ENCODE measurements around the gene HBM.
"Not testable (repeated sequence)": the region's sequence is repeated elsewhere in the genome, so short reads cannot be mapped to it uniquely, and the experiment has no call there.

Gene HBM

DNA sequence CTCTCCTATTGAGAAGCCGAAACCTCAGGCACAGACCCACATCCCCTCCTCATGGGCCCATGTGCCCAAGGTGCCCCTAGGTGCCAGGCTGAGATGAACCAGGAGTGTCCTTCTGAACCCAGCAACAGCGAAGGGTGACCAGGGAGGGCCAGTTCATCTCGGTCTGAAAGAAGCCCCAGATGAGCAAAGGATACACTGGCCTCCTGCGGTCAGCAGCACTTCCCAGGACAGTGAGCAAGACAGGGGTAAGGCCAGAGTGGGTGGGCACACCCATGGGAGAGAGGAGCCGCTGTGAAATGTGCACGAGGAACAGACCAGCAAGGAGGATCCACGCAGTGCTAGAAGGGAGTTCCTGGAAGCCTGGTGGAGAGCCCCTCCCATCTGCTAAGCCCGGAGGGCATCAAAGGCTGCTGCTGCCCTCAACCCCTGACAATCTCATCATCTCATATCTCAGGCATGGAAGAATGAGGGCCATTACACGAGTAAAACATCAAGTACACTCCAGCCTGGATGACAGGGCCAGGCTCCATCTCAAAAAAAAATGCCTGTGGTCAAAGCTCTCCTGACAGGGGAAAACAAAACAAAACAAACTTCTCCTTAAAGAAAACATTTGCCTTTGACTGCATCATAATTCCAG lies 16.6 kb upstream of the HBM start (continued):
- no peak for TF ChIP-seq ARNTL (CRISPR knock-in tag; IDR thresholded peaks at IDR 0.05; ENCODE audit: borderline replicate concordance, low read depth)
- TF ChIP-seq, protein P1, sequence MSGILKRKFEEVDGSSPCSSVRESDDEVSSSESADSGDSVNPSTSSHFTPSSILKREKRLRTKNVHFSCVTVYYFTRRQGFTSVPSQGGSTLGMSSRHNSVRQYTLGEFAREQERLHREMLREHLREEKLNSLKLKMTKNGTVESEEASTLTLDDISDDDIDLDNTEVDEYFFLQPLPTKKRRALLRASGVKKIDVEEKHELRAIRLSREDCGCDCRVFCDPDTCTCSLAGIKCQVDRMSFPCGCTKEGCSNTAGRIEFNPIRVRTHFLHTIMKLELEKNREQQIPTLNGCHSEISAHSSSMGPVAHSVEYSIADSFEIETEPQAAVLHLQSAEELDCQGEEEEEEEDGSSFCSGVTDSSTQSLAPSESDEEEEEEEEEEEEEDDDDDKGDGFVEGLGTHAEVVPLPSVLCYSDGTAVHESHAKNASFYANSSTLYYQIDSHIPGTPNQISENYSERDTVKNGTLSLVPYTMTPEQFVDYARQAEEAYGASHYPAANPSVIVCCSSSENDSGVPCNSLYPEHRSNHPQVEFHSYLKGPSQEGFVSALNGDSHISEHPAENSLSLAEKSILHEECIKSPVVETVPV (CRISPR knock-in tag; IDR thresholded peaks at IDR 0.05): no peak

- TF ChIP-seq ZFP30 (CRISPR knock-in tag; IDR thresholded peaks at IDR 0.05) (no peak), PPARA (CRISPR knock-in tag; IDR thresholded peaks at IDR 0.05; ENCODE audit: borderline replicate concordance) (no peak), ARNTL (CRISPR knock-in tag; IDR thresholded peaks at IDR 0.05; ENCODE audit: borderline replicate concordance, low read depth) (no peak)
- TF ChIP-seq, protein P2, sequence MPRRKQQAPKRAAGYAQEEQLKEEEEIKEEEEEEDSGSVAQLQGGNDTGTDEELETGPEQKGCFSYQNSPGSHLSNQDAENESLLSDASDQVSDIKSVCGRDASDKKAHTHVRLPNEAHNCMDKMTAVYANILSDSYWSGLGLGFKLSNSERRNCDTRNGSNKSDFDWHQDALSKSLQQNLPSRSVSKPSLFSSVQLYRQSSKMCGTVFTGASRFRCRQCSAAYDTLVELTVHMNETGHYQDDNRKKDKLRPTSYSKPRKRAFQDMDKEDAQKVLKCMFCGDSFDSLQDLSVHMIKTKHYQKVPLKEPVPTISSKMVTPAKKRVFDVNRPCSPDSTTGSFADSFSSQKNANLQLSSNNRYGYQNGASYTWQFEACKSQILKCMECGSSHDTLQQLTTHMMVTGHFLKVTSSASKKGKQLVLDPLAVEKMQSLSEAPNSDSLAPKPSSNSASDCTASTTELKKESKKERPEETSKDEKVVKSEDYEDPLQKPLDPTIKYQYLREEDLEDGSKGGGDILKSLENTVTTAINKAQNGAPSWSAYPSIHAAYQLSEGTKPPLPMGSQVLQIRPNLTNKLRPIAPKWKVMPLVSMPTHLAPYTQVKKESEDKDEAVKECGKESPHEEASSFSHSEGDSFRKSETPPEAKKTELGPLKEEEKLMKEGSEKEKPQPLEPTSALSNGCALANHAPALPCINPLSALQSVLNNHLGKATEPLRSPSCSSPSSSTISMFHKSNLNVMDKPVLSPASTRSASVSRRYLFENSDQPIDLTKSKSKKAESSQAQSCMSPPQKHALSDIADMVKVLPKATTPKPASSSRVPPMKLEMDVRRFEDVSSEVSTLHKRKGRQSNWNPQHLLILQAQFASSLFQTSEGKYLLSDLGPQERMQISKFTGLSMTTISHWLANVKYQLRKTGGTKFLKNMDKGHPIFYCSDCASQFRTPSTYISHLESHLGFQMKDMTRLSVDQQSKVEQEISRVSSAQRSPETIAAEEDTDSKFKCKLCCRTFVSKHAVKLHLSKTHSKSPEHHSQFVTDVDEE (CRISPR knock-in tag; IDR thresholded peaks at IDR 0.05): no peak
- TF ChIP-seq, protein P3, sequence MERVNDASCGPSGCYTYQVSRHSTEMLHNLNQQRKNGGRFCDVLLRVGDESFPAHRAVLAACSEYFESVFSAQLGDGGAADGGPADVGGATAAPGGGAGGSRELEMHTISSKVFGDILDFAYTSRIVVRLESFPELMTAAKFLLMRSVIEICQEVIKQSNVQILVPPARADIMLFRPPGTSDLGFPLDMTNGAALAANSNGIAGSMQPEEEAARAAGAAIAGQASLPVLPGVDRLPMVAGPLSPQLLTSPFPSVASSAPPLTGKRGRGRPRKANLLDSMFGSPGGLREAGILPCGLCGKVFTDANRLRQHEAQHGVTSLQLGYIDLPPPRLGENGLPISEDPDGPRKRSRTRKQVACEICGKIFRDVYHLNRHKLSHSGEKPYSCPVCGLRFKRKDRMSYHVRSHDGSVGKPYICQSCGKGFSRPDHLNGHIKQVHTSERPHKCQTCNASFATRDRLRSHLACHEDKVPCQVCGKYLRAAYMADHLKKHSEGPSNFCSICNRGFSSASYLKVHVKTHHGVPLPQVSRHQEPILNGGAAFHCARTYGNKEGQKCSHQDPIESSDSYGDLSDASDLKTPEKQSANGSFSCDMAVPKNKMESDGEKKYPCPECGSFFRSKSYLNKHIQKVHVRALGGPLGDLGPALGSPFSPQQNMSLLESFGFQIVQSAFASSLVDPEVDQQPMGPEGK (CRISPR knock-in tag; IDR thresholded peaks at IDR 0.05; ENCODE audit: borderline replicate concordance): no peak
- no peak for ATAC-seq
Observed at GRCh38 chr16:152141-153128, 13.3 kb upstream of the HBM start, which contains the start of gene HBZ. TSS of gene HBZ (plus strand) at chr16:152644. CDS start at chr16:152910, 266 bp downstream.

- not testable (repeated sequence) for ATAC-seq
Observed at GRCh38 chr16:153129-153521, 12.7 kb upstream of the HBM start.

- ATAC-seq: peak; percentile 7
Observed at GRCh38 chr16:153550-154216, 12.1 kb upstream of the HBM start.

DNA sequence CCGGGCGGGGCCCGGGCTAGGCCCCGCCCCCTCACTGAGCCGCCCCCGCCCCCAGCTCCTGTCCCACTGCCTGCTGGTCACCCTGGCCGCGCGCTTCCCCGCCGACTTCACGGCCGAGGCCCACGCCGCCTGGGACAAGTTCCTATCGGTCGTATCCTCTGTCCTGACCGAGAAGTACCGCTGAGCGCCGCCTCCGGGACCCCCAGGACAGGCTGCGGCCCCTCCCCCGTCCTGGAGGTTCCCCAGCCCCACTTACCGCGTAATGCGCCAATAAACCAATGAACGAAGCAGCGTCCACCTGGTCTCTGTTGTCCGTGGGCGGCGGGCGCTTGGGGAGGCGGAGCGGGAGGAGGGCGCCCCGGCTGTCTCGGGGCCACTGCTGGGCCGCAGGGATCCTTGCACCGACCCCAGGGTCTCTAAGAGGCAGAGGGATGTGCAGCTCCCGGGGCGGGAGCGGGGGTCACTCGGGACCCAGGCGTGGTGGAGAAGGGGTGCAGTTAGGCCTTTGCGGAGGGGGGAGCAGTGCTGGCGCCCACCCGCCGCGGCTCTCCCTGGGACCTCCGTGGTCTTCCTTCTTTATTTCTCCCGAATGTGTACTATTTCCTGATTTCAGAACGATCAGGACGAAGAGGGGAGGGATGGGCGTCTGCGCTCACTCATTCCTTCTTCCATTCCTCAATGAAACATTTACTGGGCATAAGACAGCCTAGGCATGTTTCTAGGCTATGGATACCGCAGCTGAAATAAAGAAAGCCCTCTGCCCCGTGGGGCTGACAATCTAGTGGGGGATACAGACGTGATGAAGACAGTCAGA lies 11.4 kb upstream of the HBM start:
- ATAC-seq: peak; percentile 70
- TF ChIP-seq, protein P1 (CRISPR knock-in tag; IDR thresholded peaks at IDR 0.05): no peak
- TF ChIP-seq PPARA (CRISPR knock-in tag; IDR thresholded peaks at IDR 0.05; ENCODE audit: borderline replicate concordance) (no peak), TOX (CRISPR knock-in tag; IDR thresholded peaks at IDR 0.05; ENCODE audit: borderline replicate concordance) (no peak), ZC3H10 (CRISPR knock-in tag; IDR thresholded peaks at IDR 0.05) (no peak), ZFP30 (CRISPR knock-in tag; IDR thresholded peaks at IDR 0.05) (no peak), TCF4 (CRISPR knock-in tag; IDR thresholded peaks at IDR 0.05; ENCODE audit: borderline replicate concordance) (no peak), ESRRG (CRISPR knock-in tag; IDR thresholded peaks at IDR 0.05) (no peak), CREB5 (CRISPR knock-in tag; IDR thresholded peaks at IDR 0.05; ENCODE audit: low read depth) (no peak), POU6F1 (CRISPR knock-in tag; IDR thresholded peaks at IDR 0.05; ENCODE audit: borderline replicate concordance, low read depth) (no peak), ZFP3 (CRISPR knock-in tag; IDR thresholded peaks at IDR 0.05) (no peak), ISL1 (CRISPR knock-in tag; IDR thresholded peaks at IDR 0.05) (no peak)
- TF ChIP-seq, protein P2 (CRISPR knock-in tag; IDR thresholded peaks at IDR 0.05): no peak

All from SK-N-SH treated with all-trans-retinoic acid at 6 μM for 48 hours (cell line).